Cardiac muscle cell (in vitro differentiated cells and primary cell): ENCODE results near the gene ELF5. TPM values are rescaled to one million over a fixed set of nuclear protein-coding genes. Genes with fewer than 3 reads are reported as not detected.
A peak's percentile ranks its signal among the peaks of the same experiment; 100 is the strongest.

ENCODE experiments used
- DNase-seq, 2 donors: peaks; one replicate each; pipeline versions ENCODE4 v3.0.0 to v3.0.0-alpha.2; 2010 to 2017; ENCODE audit warnings: low read depth in 1 of 2, low spot score in 1 of 2
- H3K27ac ChIP-seq: fragments of 200-600 bp; sonication (generic); 2 replicates; pipeline ENCODE4 v1.5.1; 2016
- H3K27me3 ChIP-seq: fragments of 200-600 bp; sonication (generic); 2 replicates; pipeline ENCODE4 v1.6.0; 2016; ENCODE audit warnings: control low read depth
- H3K36me3 ChIP-seq: fragments of 200-600 bp; sonication (generic); 2 replicates; pipeline ENCODE4 v1.5.1; 2016; ENCODE audit warnings: control low read depth
- H3K4me1 ChIP-seq: fragments of 200-600 bp; sonication (generic); 2 replicates; pipeline ENCODE4 v1.8.1; 2017; ENCODE audit warnings: low read depth, mild to moderate bottlenecking, mixed run types
- H3K4me3 ChIP-seq: fragments of 200-600 bp; sonication (generic); 2 replicates; pipeline ENCODE4 v1.5.1; 2016; ENCODE audit warnings: mild to moderate bottlenecking
- H3K9me3 ChIP-seq: fragments of 200-600 bp; sonication (generic); 2 replicates; pipeline ENCODE4 v1.5.1; 2017; ENCODE audit warnings: low read depth, mild to moderate bottlenecking, control low read depth
- polyA plus RNA-seq: library from polyadenylated mRNA; unstranded; fragments of >200 nt; fragmentation: Nextera tagmentation; extraction: Ambion mirVana; gene quantifications from 2 replicates; pipeline ENCODE4 v1.2.1, GENCODE V29; 2016
- total RNA-seq: library from RNA; depleted of rRNA; stranded (reverse); fragments of >200 nt; gene quantifications from 2 replicates; pipeline ENCODE4 v1.2.3, GENCODE V29; 2016
- TF ChIP-seq, protein P1 (sequence below): IDR thresholded peaks from 2 replicates; pipeline ENCODE4 v1.5.1; 2012; ENCODE audit warnings: low read depth, mild to moderate bottlenecking, low read length

The ELF5 gene
- total and polyA plus RNA-seq, 2 experiments from 2014 or later, result not detected

DNA sequence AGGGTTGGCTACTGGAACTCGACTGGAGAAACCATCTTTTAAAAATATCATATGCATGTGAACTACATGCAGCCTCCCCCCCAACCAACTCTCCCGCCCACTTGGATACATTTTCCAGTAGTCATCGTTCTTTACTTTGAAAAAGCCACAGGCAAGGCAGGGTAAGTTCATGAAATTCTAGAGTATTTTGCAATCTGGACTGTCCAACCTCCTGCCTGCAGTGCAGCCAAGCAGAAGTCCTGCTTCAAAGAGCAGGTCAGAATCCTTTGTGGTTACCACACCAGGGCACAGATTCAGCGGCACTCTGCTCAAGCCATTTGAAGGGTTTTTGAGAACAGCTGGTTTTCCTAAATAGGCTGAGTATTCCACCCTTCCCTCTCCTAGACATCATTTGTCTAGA lies 12.1 kb downstream of the ELF5 start:
- Histone ChIP-seq H3K4me3 (no peak overlapping the region), H3K36me3 (no peaks in the 10 kb centered on the region), H3K27ac (no peak overlapping the region), H3K9me3 (no peaks in the 10 kb centered on the region), H3K27me3 (no peaks in the 10 kb centered on the region), H3K4me1 (no peaks in the 10 kb centered on the region)
- peak in 1 of 2 donors; percentile 92 for DNase-seq
- TF ChIP-seq, protein P1, sequence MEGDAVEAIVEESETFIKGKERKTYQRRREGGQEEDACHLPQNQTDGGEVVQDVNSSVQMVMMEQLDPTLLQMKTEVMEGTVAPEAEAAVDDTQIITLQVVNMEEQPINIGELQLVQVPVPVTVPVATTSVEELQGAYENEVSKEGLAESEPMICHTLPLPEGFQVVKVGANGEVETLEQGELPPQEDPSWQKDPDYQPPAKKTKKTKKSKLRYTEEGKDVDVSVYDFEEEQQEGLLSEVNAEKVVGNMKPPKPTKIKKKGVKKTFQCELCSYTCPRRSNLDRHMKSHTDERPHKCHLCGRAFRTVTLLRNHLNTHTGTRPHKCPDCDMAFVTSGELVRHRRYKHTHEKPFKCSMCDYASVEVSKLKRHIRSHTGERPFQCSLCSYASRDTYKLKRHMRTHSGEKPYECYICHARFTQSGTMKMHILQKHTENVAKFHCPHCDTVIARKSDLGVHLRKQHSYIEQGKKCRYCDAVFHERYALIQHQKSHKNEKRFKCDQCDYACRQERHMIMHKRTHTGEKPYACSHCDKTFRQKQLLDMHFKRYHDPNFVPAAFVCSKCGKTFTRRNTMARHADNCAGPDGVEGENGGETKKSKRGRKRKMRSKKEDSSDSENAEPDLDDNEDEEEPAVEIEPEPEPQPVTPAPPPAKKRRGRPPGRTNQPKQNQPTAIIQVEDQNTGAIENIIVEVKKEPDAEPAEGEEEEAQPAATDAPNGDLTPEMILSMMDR, result no peak

DNA sequence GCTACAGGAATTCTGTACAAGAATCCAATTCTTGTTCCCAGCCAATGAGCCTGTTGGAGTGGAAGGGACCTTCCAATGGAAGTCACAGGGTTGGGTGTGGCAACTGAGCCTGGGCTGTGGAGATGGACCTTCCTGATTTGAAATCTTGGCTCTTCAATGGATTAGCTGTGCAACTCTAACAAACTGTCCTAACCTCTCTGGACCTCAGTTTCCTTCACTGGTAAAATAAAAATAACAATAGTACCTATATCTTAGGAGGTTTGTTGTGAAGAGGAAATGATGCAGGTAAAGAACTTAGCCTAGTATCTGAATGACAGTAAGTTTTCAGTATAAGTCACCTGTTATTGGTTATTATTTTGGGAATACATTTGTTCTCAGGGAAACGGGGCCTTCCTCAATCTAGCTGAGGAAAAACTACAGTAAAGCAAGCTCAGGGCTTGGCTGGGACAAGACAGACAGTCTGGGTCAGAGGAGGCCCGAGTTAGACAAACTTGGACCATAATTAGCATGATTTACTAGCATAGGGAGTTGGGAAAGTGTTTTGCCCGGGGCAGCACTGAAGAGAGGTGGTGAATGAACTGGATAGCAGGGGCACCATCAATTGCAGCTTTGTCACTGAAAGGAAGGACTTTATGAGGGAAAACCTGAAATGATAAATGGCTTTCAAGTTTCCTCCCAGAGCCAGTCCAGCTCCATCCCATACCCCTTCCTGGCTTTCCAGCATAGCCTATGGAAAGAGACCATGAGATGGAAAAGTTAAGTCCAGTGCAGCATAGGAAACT lies 13.7 kb downstream of the ELF5 start:
- no peaks in the 10 kb centered on the region for H3K9me3 ChIP-seq
- DNase-seq, result no peak
- no peak overlapping the region for H3K4me3 ChIP-seq
- no peak overlapping the region for H3K27ac ChIP-seq
- no peaks in the 10 kb centered on the region for H3K27me3 ChIP-seq
- H3K36me3 ChIP-seq, result no peaks in the 10 kb centered on the region
- TF ChIP-seq, protein P1, result no peak
- H3K4me1 ChIP-seq, result no peaks in the 10 kb centered on the region

- no peaks in the 10 kb centered on the region for H3K4me1 ChIP-seq
- H3K4me3 ChIP-seq, result no peak overlapping the region
- no peaks in the 10 kb centered on the region for H3K36me3 ChIP-seq
- no peak overlapping the region for H3K27ac ChIP-seq
- DNase-seq, result peak in 1 of 2 donors; percentile 24
- TF ChIP-seq, protein P1, result no peak
- H3K9me3 ChIP-seq, result no peaks in the 10 kb centered on the region
- H3K27me3 ChIP-seq, result no peaks in the 10 kb centered on the region
Observed at GRCh38 chr11:34495724-34496377, 17.7 kb downstream of the ELF5 start.

DNA sequence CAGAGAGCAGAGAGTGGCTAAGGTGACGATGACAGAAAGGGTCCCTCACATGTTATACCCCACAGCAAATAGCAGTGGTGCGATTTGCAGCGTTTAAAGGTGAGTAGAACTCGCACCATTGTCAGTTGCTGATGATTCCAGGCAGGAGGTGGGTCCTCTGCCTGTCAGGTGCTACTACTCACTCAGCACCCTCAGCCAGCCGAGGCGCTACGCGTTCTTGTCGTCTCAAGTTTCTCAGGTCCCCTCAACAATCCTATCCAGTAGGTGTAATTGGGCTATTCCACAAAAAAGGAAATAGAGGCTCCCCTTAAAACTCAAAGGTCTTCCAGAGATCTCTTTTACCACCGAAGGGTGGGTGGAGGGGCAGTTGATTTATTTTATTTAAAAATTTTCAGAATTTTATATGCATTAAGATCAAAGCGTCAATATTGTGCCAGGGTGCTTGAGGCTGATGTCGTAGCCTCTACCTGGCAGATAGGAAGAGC lies 18.3 kb downstream of the ELF5 start:
- H3K4me1 ChIP-seq, result no peaks in the 10 kb centered on the region
- TF ChIP-seq, protein P1, result no peak
- DNase-seq, result no peak
- no peaks in the 10 kb centered on the region for H3K36me3 ChIP-seq
- H3K9me3 ChIP-seq, result no peaks in the 10 kb centered on the region
- no peak overlapping the region for H3K27ac ChIP-seq
- no peaks in the 10 kb centered on the region for H3K27me3 ChIP-seq
- H3K4me3 ChIP-seq, result no peak overlapping the region

DNA sequence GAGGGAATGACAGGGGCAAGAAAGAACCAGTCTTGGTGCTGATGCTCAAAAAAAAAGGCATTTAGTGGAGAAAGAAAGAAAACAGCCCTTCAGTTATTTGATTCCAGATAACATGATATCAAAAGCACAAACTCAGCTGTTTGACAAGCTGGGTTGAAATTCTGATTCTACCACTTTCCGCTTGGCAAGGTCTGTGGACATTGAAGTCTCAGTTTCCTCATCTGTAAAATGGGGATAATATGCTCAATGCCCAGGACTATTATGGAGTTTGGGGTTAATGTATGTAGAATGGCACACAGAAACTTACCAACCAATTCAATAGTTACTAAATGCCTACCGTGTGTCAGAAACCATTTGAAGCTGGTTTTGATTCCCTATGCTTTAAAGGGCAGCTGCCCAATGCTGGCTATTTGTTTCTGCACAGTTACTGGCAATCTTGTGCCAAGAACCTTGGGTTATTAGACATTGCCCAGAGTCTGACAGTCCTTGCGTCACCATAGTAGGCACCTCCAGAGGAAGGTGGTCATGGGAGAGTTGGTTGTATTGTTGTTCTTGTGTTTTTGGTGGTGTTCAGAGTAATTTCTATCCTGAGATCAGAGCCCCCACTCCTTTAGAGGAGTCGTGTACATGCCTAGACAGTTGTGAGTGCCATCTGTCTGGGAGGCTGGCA lies 19.5 kb downstream of the ELF5 start:
- no peak overlapping the region for H3K4me3 ChIP-seq
- no peaks in the 10 kb centered on the region for H3K36me3 ChIP-seq
- H3K9me3 ChIP-seq, result no peaks in the 10 kb centered on the region
- no peak for DNase-seq
- H3K27ac ChIP-seq, result no peak overlapping the region
- H3K4me1 ChIP-seq, result no peaks in the 10 kb centered on the region
- TF ChIP-seq, protein P1, result no peak
- H3K27me3 ChIP-seq, result no peaks in the 10 kb centered on the region
